GM12801 (cell line): Measurements from ENCODE around the gene ANXA6.

Experiments
- TF ChIP-seq, protein P1 (sequence below): IDR thresholded peaks from one replicate; pipeline ENCODE4 v1.5.1; 2011; ENCODE audit warnings: control low read depth; ENCODE audit not compliant: insufficient read length; ENCODE audit errors: extremely low read depth

ANXA6 gene

GRCh38 chr5:151101746-151102145, 55.8 kb downstream of the ANXA6 start:
- TF ChIP-seq, protein P1, sequence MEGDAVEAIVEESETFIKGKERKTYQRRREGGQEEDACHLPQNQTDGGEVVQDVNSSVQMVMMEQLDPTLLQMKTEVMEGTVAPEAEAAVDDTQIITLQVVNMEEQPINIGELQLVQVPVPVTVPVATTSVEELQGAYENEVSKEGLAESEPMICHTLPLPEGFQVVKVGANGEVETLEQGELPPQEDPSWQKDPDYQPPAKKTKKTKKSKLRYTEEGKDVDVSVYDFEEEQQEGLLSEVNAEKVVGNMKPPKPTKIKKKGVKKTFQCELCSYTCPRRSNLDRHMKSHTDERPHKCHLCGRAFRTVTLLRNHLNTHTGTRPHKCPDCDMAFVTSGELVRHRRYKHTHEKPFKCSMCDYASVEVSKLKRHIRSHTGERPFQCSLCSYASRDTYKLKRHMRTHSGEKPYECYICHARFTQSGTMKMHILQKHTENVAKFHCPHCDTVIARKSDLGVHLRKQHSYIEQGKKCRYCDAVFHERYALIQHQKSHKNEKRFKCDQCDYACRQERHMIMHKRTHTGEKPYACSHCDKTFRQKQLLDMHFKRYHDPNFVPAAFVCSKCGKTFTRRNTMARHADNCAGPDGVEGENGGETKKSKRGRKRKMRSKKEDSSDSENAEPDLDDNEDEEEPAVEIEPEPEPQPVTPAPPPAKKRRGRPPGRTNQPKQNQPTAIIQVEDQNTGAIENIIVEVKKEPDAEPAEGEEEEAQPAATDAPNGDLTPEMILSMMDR: no peak

DNA sequence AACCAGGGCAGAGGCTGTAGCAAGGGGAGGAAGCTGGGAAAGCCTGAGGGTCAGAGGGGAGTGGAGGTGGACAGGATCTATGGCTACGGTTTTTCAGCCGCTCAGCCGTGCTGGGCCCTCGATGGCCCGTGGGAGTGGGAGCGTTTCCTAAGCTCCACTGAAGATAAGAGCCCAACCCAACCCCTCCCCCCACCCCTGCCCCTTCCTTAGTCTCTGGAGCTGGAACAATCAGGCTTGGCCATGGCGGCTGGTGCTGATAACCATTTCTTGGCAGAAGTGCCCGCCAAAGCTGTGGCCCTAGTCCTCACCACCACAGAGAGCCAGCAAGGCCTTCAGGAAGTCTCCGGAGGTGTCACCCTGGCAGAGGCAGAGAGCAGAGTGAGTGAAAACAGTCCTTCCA, 56.4 kb downstream of the ANXA6 start:
- TF ChIP-seq, protein P1: no peak

GRCh38 chr5:151100681-151101080, 56.9 kb downstream of the ANXA6 start:
- TF ChIP-seq, protein P1: no peak

GRCh38 chr5:151098768-151099121, 58.8 kb downstream of the ANXA6 start:
- TF ChIP-seq, protein P1: no peak

GRCh38 chr5:151097820-151098767, 59.5 kb downstream of the ANXA6 start:
- TF ChIP-seq, protein P1: no peak

- TF ChIP-seq, protein P1: no peak
Measured at GRCh38 chr5:151097061-151097460, 60.5 kb downstream of the ANXA6 start.

- TF ChIP-seq, protein P1: no peak
Measured at GRCh38 chr5:151096001-151096373, 61.6 kb downstream of the ANXA6 start.
